ENCODE data around the gene EFEMP2. TPM values are rescaled to one million over a fixed set of nuclear protein-coding genes. Genes with fewer than 3 reads are reported as not detected.

Gene EFEMP2
- total and polyA plus RNA-seq, 2 experiments from 2014 or later = 7.4 to 9.4 TPM

GRCh38 chr11:65862191-65862735, 10.3 kb downstream of the EFEMP2 start:
- ATAC-seq = no peak
- Histone ChIP-seq H3F3A (replicated peaks; ENCODE audit: low read depth) (peaks cover 27% of the 10 kb centered on the region), H3K4me2 (no peak overlapping the region), H3K27me3 (ENCODE audit: insufficient read depth) (no peaks in the 10 kb centered on the region), H3K4me1 (ENCODE audit: insufficient read depth) (peaks cover 8% of the 10 kb centered on the region; the same call in 1 of the 2 replicates), H3K4me3 (no peak overlapping the region), H3K36me3 (ENCODE audit: insufficient read depth) (peaks cover 4% of the 10 kb centered on the region; the same call in 1 of the 2 replicates), H3K79me2 (replicated peaks; ENCODE audit: insufficient read depth) (peaks cover 14% of the 10 kb centered on the region), H3K27ac (ENCODE audit: low read depth) (no peak overlapping the region), H2AFZ (no peak overlapping the region), H4K20me1 (replicated peaks; ENCODE audit: insufficient read depth) (peaks cover 6% of the 10 kb centered on the region; the same call in 1 of the 2 replicates), H3K9me2 (ENCODE audit: insufficient read depth) (no peaks in the 10 kb centered on the region)
- no peak for DNase-seq (ENCODE audit: low spot score)
- no peak overlapping the region for H3K27ac Mint-ChIP-seq
- peaks cover 39% of the 10 kb centered on the region for H3K36me3 Mint-ChIP-seq (ENCODE audit: low read depth)
- peak overlapping the region; percentile 91 for H3K4me3 Mint-ChIP-seq
- H3K9me3 Mint-ChIP-seq = peaks cover 4% of the 10 kb centered on the region; the same call in 2 of the 3 replicates
- peaks cover 14% of the 10 kb centered on the region for H3K4me1 Mint-ChIP-seq
- TF ChIP-seq CTCF (conservative IDR thresholded peaks at IDR 0.05; ENCODE audit: low read depth in 2 of 2) (no peak), STAT1 (IDR thresholded peaks at IDR 0.05; ENCODE audit: unreplicated experiment) (no peak), ZNF114 (CRISPR knock-in tag; IDR thresholded peaks at IDR 0.05) (no peak), EZH2 (IDR thresholded peaks at IDR 0.05; ENCODE audit: low read depth, unreplicated experiment) (no peak), REST (IDR thresholded peaks at IDR 0.05; ENCODE audit: unreplicated experiment) (no peak), NANOG (IDR thresholded peaks at IDR 0.05; ENCODE audit: borderline replicate concordance) (no peak), ETS1 (IDR thresholded peaks at IDR 0.05) (no peak), ZNF331 (CRISPR knock-in tag; IDR thresholded peaks at IDR 0.05; ENCODE audit: low read depth) (no peak), ZNF462 (CRISPR knock-in tag; IDR thresholded peaks at IDR 0.05) (no peak), CREB1 (CRISPR knock-in tag; IDR thresholded peaks at IDR 0.05; ENCODE audit: low read depth) (no peak), EZH2phosphoT487 (IDR thresholded peaks at IDR 0.05; ENCODE audit: unreplicated experiment) (no peak), POLR2AphosphoS5 (IDR thresholded peaks at IDR 0.05; ENCODE audit: low read depth) (no peak), JUNB (IDR thresholded peaks at IDR 0.05; ENCODE audit: unreplicated experiment) (no peak)
- H3K27me3 Mint-ChIP-seq (ENCODE audit: insufficient read depth, low read depth, poor library complexity) = peaks cover 23% of the 10 kb centered on the region

Measured in GM23338 (cell line).